Sigmoid colon (tissue), 4 donors: ENCODE measurements around the gene CHKA.

Experiments
- CTCF ChIP-seq, 4 experiments: fragments of 450-650 bp in 3 of 4; fragments of 200-600 bp in 1 of 4; IDR thresholded peaks; one replicate each; pipeline ENCODE4 v1.5.1; 2016 to 2019; ENCODE audit warnings: antibody characterized with exemption in 4 of 4, mild to moderate bottlenecking in 3 of 4, moderate library complexity in 2 of 4
- EP300 ChIP-seq, 4 donors: sonication (generic); formaldehyde crosslinking; IDR thresholded peaks; one replicate each; pipeline ENCODE4 v1.6.1; 2017; ENCODE audit warnings: antibody characterized with exemption in 4 of 4

- no peak for TF ChIP-seq CTCF (IDR thresholded peaks at IDR 0.05)
- no peak for TF ChIP-seq EP300 (IDR thresholded peaks at IDR 0.05)
Observed at GRCh38 chr11:68016161-68016903, 104.9 kb downstream of the CHKA start.
